Stimulated activated CD4-positive, alpha-beta T cell treated with anti-CD3 and anti-CD28 coated beads, TNF-alpha, amount 100 ng/mL, for 48 hours (primary cell): ENCODE measurements around the gene SRPK2.
"Not testable (repeated sequence)": the region's sequence is repeated elsewhere in the genome, so short reads cannot be mapped to it uniquely, and the experiment has no call there.

Source experiments
- DNase-seq, 3 donors: peaks; one replicate each; pipeline ENCODE4 v3.0.0-alpha.2; 2020; ENCODE audit warnings: low read depth in 3 of 3

SRPK2 gene

GRCh38 chr7:105267244-105267643 lies 121.5 kb downstream of the SRPK2 start:
- DNase-seq = no peak

GRCh38 chr7:105264707-105265106 lies 124.0 kb downstream of the SRPK2 start:
- DNase-seq = no peak

GRCh38 chr7:105261689-105262088 lies 127.0 kb downstream of the SRPK2 start:
- no peak for DNase-seq

GRCh38 chr7:105260201-105260871 lies 128.4 kb downstream of the SRPK2 start:
- DNase-seq = not testable (repeated sequence)

GRCh38 chr7:105258919-105259318 lies 129.8 kb downstream of the SRPK2 start:
- DNase-seq = not testable (repeated sequence)

GRCh38 chr7:105257338-105257737 lies 131.4 kb downstream of the SRPK2 start:
- DNase-seq = no peak

GRCh38 chr7:105256761-105257231 lies 131.9 kb downstream of the SRPK2 start:
- DNase-seq = no peak

GRCh38 chr7:105250706-105251105 lies 138.0 kb downstream of the SRPK2 start:
- no peak for DNase-seq

- no peak for DNase-seq
Measured at GRCh38 chr7:105250239-105250638, 138.5 kb downstream of the SRPK2 start.

GRCh38 chr7:105249216-105249615 lies 139.5 kb downstream of the SRPK2 start:
- DNase-seq = no peak

- DNase-seq = no peak
Measured at GRCh38 chr7:105246679-105247078, 142.0 kb downstream of the SRPK2 start.

- DNase-seq = no peak
Measured at GRCh38 chr7:105246256-105246655, 142.5 kb downstream of the SRPK2 start.

- no peak for DNase-seq
Measured at GRCh38 chr7:105245398-105246114, 143.2 kb downstream of the SRPK2 start.

- no peak for DNase-seq
Measured at GRCh38 chr7:105244594-105244993, 144.1 kb downstream of the SRPK2 start.

GRCh38 chr7:105241198-105241597 lies 147.5 kb downstream of the SRPK2 start:
- DNase-seq = no peak

GRCh38 chr7:105238198-105238765 lies 150.4 kb downstream of the SRPK2 start:
- no peak for DNase-seq

GRCh38 chr7:105234886-105235285 lies 153.8 kb downstream of the SRPK2 start:
- no peak for DNase-seq

GRCh38 chr7:105232829-105233291 lies 155.9 kb downstream of the SRPK2 start:
- not testable (repeated sequence) for DNase-seq

GRCh38 chr7:105230486-105230885 lies 158.2 kb downstream of the SRPK2 start:
- DNase-seq = no peak

GRCh38 chr7:105229641-105230040 lies 159.1 kb downstream of the SRPK2 start:
- no peak for DNase-seq

- no peak for DNase-seq
Measured at GRCh38 chr7:105228555-105228954, 160.2 kb downstream of the SRPK2 start.

GRCh38 chr7:105227391-105227790 lies 161.3 kb downstream of the SRPK2 start:
- DNase-seq = no peak
